Measurements from ENCODE around the gene CTNS.

The CTNS gene

GRCh38 chr17:3636154-3636907, at the start of gene CTNS, which contains the start of gene SHPK:
CTNS (plus strand) TSS chr17:3636760; CDS start chr17:3640207, 3,447 bp downstream.
SHPK (minus strand) TSS chr17:3636250; CDS start chr17:3636219, 31 bp downstream.
- DNase-seq = peak; percentile 68 to 98 (median 96)

- DNase-seq = no peak
Observed at GRCh38 chr17:3589784-3590183, 46.8 kb upstream of the CTNS start.

- DNase-seq = no peak
Observed at GRCh38 chr17:3590231-3590630, 46.3 kb upstream of the CTNS start.

- no peak for DNase-seq
Observed at GRCh38 chr17:3590768-3591167, 45.8 kb upstream of the CTNS start.

- DNase-seq = no peak
Observed at GRCh38 chr17:3592216-3592860, 44.2 kb upstream of the CTNS start.

- no peak for DNase-seq
Observed at GRCh38 chr17:3593384-3593783, 43.2 kb upstream of the CTNS start.

- peak in 31 of 56 donors; percentile 3 to 71 (median 19) for DNase-seq
Observed at GRCh38 chr17:3594051-3594800, 42.3 kb upstream of the CTNS start.

- DNase-seq = no peak
Observed at GRCh38 chr17:3594976-3595375, 41.6 kb upstream of the CTNS start.

GRCh38 chr17:3596804-3597464, 39.6 kb upstream of the CTNS start:
- no peak for DNase-seq

- DNase-seq = no peak
Observed at GRCh38 chr17:3598078-3598477, 38.5 kb upstream of the CTNS start.

GRCh38 chr17:3600529-3601205, 35.9 kb upstream of the CTNS start:
- no peak for DNase-seq

- no peak for DNase-seq
Observed at GRCh38 chr17:3602499-3602898, 34.1 kb upstream of the CTNS start.

- DNase-seq = no peak
Observed at GRCh38 chr17:3603119-3603869, 33.3 kb upstream of the CTNS start.

- no peak for DNase-seq
Observed at GRCh38 chr17:3603870-3604259, 32.7 kb upstream of the CTNS start.

- DNase-seq = no peak
Observed at GRCh38 chr17:3609689-3610088, 26.9 kb upstream of the CTNS start.

- no peak for DNase-seq
Observed at GRCh38 chr17:3610523-3610922, 26.0 kb upstream of the CTNS start.

GRCh38 chr17:3613124-3613523, 23.4 kb upstream of the CTNS start:
- DNase-seq = no peak

GRCh38 chr17:3615160-3615870, 21.2 kb upstream of the CTNS start:
- no peak for DNase-seq

GRCh38 chr17:3621146-3621720, 15.3 kb upstream of the CTNS start:
- no peak for DNase-seq
